Gastroesophageal sphincter (tissue), 4 donors: ENCODE measurements around the gene OAS1. TPM values are rescaled to one million over a fixed set of nuclear protein-coding genes. Genes with fewer than 3 reads are reported as not detected.

ENCODE experiments used
- ATAC-seq: fragments of 150-250 bp; one replicate; pipeline ENCODE4 v1.9.1; 2016; ENCODE audit warnings: mild to moderate bottlenecking, moderate library complexity
- H3K27ac ChIP-seq, 4 donors: fragments of 200-600 bp; sonication (generic) in 3 of 4; 1 replicate in 3 of 4; 2 replicates in 1 of 4; pipeline ENCODE4 v1.5.1; 2016 to 2019
- H3K27me3 ChIP-seq: fragments of 200-600 bp; sonication (generic); one replicate; pipeline ENCODE4 v1.5.1; 2019
- H3K36me3 ChIP-seq, 2 donors: fragments of 200-600 bp; sonication (generic); one replicate each; pipeline ENCODE4 v1.5.1; 2019; ENCODE audit warnings: control low read depth in 1 of 2
- H3K4me1 ChIP-seq, 3 donors: fragments of 200-600 bp; sonication (generic); 1 replicate in 2 of 3; 2 replicates in 1 of 3; pipeline ENCODE4 v1.5.1; 2016 to 2019; ENCODE audit warnings: control low read depth in 2 of 3
- H3K4me3 ChIP-seq, 2 donors: fragments of 200-600 bp; sonication (generic); one replicate each; pipeline ENCODE4 v1.5.1; 2019; ENCODE audit warnings: mild to moderate bottlenecking in 1 of 2, moderate library complexity in 1 of 2
- H3K9me3 ChIP-seq, 3 donors: fragments of 200-600 bp; sonication (generic); one replicate each; pipeline ENCODE4 v1.5.1; 2017 to 2019; ENCODE audit warnings: control low read depth in 2 of 3
- EP300 ChIP-seq: sonication (generic); formaldehyde crosslinking; IDR thresholded peaks from one replicate; pipeline ENCODE4 v1.6.1; 2017; ENCODE audit warnings: antibody characterized with exemption, mild to moderate bottlenecking
- POLR2A ChIP-seq, 2 donors: fragments of 450-650 bp; IDR thresholded peaks; one replicate each; pipeline ENCODE4 v1.6.1; 2017; ENCODE audit warnings: antibody characterized with exemption in 2 of 2, mild to moderate bottlenecking in 2 of 2, moderate library complexity in 1 of 2
- POLR2AphosphoS5 ChIP-seq: sonication (generic); formaldehyde crosslinking; IDR thresholded peaks from one replicate; pipeline ENCODE4 v1.6.1; 2017; ENCODE audit warnings: antibody characterized with exemption
- WGBS, 2 donors: methylation state at CpG; one replicate each; pipeline ENCODE4 v1.1.5; 2018; ENCODE audit warnings: low coverage in 1 of 2; 5-methylcytosine and 5-hydroxymethylcytosine counted together
- total RNA-seq, 4 donors: library from RNA; depleted of rRNA; stranded (reverse); fragments of >200 nt; gene quantifications; one replicate each; pipeline ENCODE4 v1.1.0, GENCODE V29; 2016
- TF ChIP-seq, protein P1 (sequence below), 4 experiments: fragments of 200-600 bp in 2 of 4; fragments of 450-650 bp in 2 of 4; sonication (generic) in 1 of 4; IDR thresholded peaks; one replicate each; pipeline ENCODE4 v1.5.1; 2017 to 2019; ENCODE audit warnings: antibody characterized with exemption in 4 of 4, mild to moderate bottlenecking in 2 of 4, moderate library complexity in 2 of 4

Gene OAS1
- total RNA-seq, 4 donors from 2014 or later, result 4.8 to 17.0 (median 7.6) TPM

DNA sequence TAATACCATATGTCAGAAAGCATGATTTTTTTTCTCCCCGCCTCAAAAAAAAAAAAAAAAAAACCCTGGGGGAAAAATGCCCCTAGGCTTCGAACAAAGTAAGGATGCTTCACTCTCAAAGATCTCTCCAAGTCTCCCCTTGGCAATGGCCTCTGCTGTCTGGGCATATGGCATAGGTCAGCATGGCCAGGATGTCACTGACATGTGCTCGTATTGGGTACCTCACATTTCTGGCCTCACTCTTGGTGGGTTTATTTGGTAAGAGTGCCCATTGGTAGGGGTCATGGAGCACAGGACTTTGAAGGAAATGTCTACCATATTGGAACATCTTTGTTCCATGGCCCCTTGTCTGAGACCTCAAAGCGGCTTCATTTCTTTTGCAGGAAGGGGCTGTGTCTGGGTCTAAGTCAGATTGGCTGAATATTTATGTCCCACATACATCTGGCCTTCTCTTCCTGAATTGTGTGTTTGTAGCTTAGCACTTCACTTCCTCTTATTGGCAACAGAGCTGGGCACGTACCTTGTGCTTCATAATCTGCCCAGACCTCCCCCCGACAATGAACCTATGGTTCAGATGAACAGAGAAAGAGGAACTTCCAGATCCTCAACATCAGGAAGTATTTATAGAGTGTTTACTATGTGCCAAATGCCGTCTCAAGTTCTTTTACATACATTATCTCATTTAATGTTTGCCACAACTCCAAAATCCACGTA lies 36.3 kb upstream of the OAS1 start:
- no peak for ATAC-seq
- no peaks in the 10 kb centered on the region for H3K9me3 ChIP-seq
- TF ChIP-seq POLR2A (IDR thresholded peaks at IDR 0.05) (no peak), POLR2AphosphoS5 (no peak), EP300 (no peak)
- TF ChIP-seq, protein P1, sequence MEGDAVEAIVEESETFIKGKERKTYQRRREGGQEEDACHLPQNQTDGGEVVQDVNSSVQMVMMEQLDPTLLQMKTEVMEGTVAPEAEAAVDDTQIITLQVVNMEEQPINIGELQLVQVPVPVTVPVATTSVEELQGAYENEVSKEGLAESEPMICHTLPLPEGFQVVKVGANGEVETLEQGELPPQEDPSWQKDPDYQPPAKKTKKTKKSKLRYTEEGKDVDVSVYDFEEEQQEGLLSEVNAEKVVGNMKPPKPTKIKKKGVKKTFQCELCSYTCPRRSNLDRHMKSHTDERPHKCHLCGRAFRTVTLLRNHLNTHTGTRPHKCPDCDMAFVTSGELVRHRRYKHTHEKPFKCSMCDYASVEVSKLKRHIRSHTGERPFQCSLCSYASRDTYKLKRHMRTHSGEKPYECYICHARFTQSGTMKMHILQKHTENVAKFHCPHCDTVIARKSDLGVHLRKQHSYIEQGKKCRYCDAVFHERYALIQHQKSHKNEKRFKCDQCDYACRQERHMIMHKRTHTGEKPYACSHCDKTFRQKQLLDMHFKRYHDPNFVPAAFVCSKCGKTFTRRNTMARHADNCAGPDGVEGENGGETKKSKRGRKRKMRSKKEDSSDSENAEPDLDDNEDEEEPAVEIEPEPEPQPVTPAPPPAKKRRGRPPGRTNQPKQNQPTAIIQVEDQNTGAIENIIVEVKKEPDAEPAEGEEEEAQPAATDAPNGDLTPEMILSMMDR (IDR thresholded peaks at IDR 0.05), result no peak
- 53 to 55% methylated on average over 6 to 7 of the region's 8 CpGs for WGBS, 2 donors
- no peaks in the 10 kb centered on the region for H3K4me1 ChIP-seq
- H3K4me3 ChIP-seq, result no peak overlapping the region
- no peaks in the 10 kb centered on the region for H3K36me3 ChIP-seq
- peaks cover 50% of the 10 kb centered on the region for H3K27me3 ChIP-seq
- no peak overlapping the region for H3K27ac ChIP-seq

- no peak for ATAC-seq
- Histone ChIP-seq H3K4me1 (no peaks in the 10 kb centered on the region), H3K4me3 (no peak overlapping the region), H3K27ac (no peak overlapping the region), H3K9me3 (no peaks in the 10 kb centered on the region), H3K36me3 (no peaks in the 10 kb centered on the region), H3K27me3 (peaks cover 65% of the 10 kb centered on the region)
- 30 to 40% methylated on average over 1 to 3 of the region's 5 CpGs for WGBS, 2 donors
- TF ChIP-seq POLR2A (IDR thresholded peaks at IDR 0.05), result no peak
- TF ChIP-seq EP300, result no peak
- TF ChIP-seq POLR2AphosphoS5, result no peak
- TF ChIP-seq, protein P1 (IDR thresholded peaks at IDR 0.05), result no peak
These were observed 31.2 kb upstream of the OAS1 start for GRCh38 chr12:112875608-112876007.

DNA sequence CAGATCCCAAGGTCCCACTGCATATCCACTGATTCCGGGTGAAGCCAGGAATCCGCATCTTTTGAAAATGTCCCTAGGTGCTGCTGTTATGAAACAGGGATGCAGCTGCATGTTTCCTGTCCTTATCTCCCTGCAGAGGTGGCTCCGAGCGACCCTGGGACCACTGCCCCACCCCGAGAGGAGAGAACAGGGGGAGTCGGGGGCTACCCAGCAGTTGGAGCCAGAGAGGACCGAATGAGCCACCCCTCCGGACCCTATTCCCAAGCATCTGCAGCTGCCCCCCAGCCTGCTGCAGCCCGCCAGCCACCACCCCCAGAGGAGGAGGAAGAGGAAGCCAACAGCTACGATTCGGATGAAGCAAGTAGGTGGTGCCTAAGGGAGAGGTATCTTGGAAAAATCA lies 30.3 kb upstream of the OAS1 start:
- no peak for TF ChIP-seq EP300
- TF ChIP-seq POLR2AphosphoS5, result no peak
- TF ChIP-seq, protein P1 (IDR thresholded peaks at IDR 0.05), result no peak
- TF ChIP-seq POLR2A (IDR thresholded peaks at IDR 0.05), result no peak
- peaks cover 74% of the 10 kb centered on the region for H3K27me3 ChIP-seq
- no peak overlapping the region for H3K27ac ChIP-seq
- 0 to 49% methylated on average over 2 to 3 of the region's 11 CpGs for WGBS, 2 donors
- no peaks in the 10 kb centered on the region for H3K36me3 ChIP-seq
- H3K9me3 ChIP-seq, result no peaks in the 10 kb centered on the region
- H3K4me1 ChIP-seq, result no peaks in the 10 kb centered on the region
- H3K4me3 ChIP-seq, result no peak overlapping the region
- no peak for ATAC-seq

GRCh38 chr12:112877006-112877405 lies 29.8 kb upstream of the OAS1 start:
- H3K4me1 ChIP-seq, result no peaks in the 10 kb centered on the region
- no peak overlapping the region for H3K27ac ChIP-seq
- H3K27me3 ChIP-seq, result peaks cover 79% of the 10 kb centered on the region
- ATAC-seq, result no peak
- TF ChIP-seq EP300, result no peak
- no peak for TF ChIP-seq POLR2AphosphoS5
- TF ChIP-seq POLR2A (IDR thresholded peaks at IDR 0.05), result no peak
- TF ChIP-seq, protein P1 (IDR thresholded peaks at IDR 0.05), result no peak
- WGBS, 2 donors, result 61 to 65% methylated on average over 4 of the region's 4 CpGs
- no peaks in the 10 kb centered on the region for H3K36me3 ChIP-seq
- no peaks in the 10 kb centered on the region for H3K9me3 ChIP-seq
- H3K4me3 ChIP-seq, result no peak overlapping the region

DNA sequence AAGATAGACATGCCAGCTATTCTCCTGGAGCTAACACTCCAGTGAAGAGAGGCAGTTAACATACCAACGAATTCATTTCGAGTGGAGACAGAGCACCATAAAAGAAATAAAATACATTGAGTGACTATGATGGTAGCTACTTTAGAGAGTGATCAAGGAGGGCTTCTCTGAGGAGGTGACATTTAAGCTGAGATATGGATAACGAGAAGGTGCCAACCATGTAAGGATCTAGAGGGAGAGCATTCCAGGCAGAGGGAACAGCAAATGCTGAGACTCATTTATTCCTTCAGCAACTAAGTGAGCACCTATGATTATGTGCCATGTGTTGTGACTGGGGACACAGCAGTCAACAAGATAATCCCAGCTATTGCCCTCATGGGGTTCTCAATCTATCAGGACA lies 28.3 kb upstream of the OAS1 start:
- H3K4me1 ChIP-seq, result no peaks in the 10 kb centered on the region
- TF ChIP-seq EP300, result no peak
- TF ChIP-seq POLR2A (IDR thresholded peaks at IDR 0.05), result no peak
- TF ChIP-seq, protein P1 (IDR thresholded peaks at IDR 0.05), result no peak
- no peak for TF ChIP-seq POLR2AphosphoS5
- H3K4me3 ChIP-seq, result no peak overlapping the region
- no peaks in the 10 kb centered on the region for H3K36me3 ChIP-seq
- no peak overlapping the region for H3K27ac ChIP-seq
- no peaks in the 10 kb centered on the region for H3K9me3 ChIP-seq
- ATAC-seq, result no peak
- peaks cover 81% of the 10 kb centered on the region for H3K27me3 ChIP-seq
- 68 to 77% methylated on average over 3 of the region's 3 CpGs for WGBS, 2 donors
